ENCODE results near the gene CEP131.

Gene CEP131

DNA sequence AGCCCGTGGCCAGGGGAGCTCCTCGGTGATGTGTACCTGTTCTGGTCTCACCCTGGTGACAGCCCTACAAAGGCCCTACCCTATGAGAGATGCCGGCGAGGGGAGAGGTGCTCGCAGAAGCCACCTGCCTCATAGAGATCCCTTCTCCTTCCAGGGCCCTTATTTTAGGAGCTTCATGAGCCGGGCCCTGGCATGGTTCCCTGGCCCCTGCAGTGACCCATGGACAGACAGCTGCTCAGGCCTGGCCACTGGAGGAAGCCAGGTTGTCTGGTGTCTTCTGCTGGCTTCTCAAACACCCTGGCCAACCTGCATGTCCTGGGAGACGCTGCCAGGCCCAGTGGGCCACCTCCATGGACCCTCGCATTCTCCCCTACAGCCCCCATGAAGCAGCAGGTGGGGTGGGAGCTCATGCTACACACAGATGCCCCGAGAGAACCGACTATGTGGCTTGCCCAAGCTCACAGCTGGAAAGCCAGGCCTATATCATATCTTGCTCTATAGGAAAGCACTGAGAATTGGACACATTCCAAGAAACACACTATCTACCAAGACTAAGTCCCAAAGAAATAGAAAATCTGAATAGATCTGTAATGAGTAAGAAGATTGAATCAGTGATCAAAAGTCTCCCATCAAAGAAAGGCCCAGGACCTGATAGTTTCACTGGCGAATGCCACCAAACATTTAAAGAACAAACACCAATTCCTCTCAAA lies 49.6 kb downstream of the CEP131 start:
- TF ChIP-seq, protein P1, sequence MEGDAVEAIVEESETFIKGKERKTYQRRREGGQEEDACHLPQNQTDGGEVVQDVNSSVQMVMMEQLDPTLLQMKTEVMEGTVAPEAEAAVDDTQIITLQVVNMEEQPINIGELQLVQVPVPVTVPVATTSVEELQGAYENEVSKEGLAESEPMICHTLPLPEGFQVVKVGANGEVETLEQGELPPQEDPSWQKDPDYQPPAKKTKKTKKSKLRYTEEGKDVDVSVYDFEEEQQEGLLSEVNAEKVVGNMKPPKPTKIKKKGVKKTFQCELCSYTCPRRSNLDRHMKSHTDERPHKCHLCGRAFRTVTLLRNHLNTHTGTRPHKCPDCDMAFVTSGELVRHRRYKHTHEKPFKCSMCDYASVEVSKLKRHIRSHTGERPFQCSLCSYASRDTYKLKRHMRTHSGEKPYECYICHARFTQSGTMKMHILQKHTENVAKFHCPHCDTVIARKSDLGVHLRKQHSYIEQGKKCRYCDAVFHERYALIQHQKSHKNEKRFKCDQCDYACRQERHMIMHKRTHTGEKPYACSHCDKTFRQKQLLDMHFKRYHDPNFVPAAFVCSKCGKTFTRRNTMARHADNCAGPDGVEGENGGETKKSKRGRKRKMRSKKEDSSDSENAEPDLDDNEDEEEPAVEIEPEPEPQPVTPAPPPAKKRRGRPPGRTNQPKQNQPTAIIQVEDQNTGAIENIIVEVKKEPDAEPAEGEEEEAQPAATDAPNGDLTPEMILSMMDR (IDR thresholded peaks at IDR 0.05; ENCODE audit: insufficient read depth, missing control alignments), result no peak
- FAIRE-seq (no peak), DNase-seq (ENCODE audit: insufficient read length, low spot score) (no peak)

DNA sequence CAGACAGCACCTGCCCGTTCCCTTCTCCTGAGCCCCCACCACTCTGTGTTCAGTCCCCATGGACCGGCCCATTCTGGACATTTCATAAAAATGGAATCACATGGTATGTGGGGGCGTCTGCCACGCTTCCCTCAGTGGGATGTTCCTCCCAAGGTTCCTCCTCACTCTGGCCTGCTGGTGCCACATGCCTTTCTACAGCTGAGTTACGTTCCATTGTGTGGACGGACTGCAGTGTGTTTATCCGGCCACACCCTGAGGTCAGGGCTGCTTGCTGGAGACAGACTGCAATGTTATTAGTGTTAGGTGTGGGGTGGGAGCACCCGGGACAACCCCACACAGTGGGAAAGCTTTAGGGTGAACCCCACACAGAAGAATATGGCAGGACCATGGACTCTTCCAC lies 50.8 kb downstream of the CEP131 start:
- TF ChIP-seq, protein P1 (IDR thresholded peaks at IDR 0.05; ENCODE audit: insufficient read depth, missing control alignments), result no peak
- DNase-seq (ENCODE audit: insufficient read length, low spot score) (no peak), FAIRE-seq (no peak)

DNA sequence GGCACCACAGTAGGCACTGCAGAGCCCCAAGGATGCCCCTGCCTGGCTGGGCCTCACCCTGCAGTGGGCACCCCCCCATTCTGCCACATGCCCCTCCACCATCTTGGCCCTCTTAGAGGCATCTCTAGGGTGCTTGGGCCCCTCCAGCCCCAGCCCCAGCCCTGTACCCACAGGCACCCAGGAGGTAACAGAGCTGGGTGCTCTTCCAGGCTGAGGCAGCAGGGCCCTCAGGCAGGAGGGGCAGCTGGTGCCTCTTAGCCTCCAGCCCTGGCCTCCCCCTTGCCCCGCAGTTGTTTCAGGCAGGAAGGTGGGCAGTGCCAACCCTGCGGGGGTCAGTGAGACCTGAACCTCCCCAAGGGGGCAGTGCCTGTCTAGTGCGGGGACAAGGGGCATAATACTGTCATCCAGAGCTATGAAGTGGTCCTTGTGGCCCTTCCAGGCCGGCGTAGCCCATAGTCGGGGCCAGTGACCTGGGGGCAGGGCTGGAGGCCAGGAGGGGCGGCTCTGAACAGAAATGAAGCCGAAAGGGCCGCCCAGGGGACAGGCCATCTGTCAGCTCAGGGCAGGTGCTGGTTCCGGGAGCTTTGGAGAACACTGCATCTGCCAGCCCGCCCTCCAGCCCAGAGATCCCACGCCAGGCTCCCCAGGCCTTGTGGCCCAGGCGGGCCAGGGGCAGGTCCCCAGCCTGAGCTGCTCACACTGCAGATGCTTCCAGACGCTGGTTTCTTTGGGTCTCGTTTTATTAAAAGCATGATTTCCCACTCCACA lies 51.9 kb downstream of the CEP131 start:
- TF ChIP-seq, protein P1 (IDR thresholded peaks at IDR 0.05; ENCODE audit: insufficient read depth, missing control alignments), result no peak
- no peak for DNase-seq (ENCODE audit: insufficient read length, low spot score)
- no peak for FAIRE-seq

DNA sequence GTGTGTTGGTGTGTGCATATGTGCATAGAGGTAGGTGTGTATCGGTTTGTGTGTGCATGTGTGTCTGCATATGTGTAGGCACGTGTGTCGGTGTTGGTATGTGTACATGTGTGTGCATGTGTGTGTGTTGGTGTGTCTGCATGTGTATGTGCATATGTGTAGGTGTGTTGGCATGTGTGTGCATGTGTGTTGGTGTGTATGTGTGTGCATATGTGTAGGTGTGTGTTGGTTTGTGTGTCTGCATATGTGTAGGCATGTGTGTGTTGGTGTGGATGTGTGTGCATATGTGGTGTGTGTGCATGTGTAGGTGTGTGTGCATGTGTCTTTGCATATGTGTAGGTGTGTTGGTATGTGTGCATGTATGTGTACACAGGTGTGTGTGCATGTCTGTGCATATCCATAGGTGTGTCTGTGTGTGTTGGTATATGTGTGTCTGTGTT lies 52.9 kb downstream of the CEP131 start:
- FAIRE-seq (no peak), DNase-seq (ENCODE audit: insufficient read length, low spot score) (no peak)
- TF ChIP-seq, protein P1 (IDR thresholded peaks at IDR 0.05; ENCODE audit: insufficient read depth, missing control alignments), result no peak

DNA sequence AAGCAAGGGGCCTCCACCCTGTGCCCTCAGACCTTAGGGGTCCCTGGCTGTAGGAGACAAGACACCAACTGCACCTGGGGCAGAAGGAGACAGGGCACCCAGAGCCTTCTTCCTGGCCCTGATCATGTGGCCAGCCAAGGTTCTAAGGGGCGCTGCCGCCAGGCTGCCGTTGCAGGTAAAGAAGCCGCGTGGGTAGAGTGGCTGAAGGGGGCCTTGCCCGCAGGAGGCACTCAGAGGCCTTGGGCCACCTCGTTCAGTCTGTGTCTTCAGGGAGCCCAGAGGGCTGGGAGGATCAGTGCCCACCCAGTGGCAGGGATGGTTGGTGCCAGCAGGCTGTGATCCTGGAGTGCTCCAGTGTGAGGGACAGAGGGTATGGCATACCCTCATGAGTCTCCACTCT lies 55.1 kb downstream of the CEP131 start:
- FAIRE-seq, result no peak
- no peak for DNase-seq (ENCODE audit: insufficient read length, low spot score)
- TF ChIP-seq, protein P1 (IDR thresholded peaks at IDR 0.05; ENCODE audit: insufficient read depth, missing control alignments), result no peak

DNA sequence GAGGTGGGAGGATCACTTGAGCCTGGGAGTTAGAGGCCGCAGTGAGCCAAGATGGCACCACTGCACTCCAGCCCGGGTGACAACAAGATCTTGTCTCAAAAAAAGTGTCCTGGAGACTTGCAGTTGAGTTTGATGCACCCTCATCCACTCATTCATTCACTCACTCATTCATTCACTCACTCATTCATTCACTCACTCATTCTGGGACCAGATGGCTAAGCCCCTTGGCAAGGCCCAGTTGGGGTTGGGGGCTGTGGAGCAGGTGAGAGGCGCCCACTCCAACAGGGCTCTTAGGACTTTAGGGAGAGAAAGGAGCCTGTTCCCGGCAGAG lies 55.6 kb downstream of the CEP131 start:
- DNase-seq (ENCODE audit: insufficient read length, low spot score) (no peak), FAIRE-seq (no peak)
- TF ChIP-seq, protein P1 (IDR thresholded peaks at IDR 0.05; ENCODE audit: insufficient read depth, missing control alignments), result no peak

DNA sequence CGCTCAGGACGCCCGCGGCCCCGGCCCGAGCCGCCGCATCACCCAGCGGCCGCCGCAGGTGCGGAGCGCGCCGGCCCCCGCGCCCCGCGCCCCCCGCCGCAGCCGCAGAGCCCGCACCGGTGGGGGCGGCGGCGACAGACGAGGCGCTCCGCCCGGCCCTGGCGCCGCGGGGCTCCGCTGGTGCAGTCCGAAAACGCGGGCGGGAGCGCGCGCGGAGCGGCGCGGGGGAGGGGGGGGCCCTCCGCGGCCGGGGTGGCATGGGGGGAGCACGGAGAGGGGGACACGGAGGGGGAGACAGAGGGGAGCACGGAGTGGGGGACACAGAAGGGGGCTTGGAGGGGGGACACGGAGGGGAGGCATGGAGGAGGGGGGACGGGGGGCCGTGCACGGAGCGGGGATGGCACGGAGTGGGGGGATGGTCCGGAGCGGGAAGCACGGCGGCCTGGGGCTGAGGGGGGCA lies 56.7 kb downstream of the CEP131 start, which contains the start of gene AATK:
TSS of gene AATK (minus strand) at position 189 of the 460 bp plus-strand sequence. CDS start 229 bp downstream, outside the sequence.
- FAIRE-seq, result no peak

More for the DNA sequence above, 56.7 kb downstream of the CEP131 start, which contains the start of gene AATK:
- no peak for DNase-seq (ENCODE audit: insufficient read length, low spot score)
- TF ChIP-seq, protein P1 (IDR thresholded peaks at IDR 0.05; ENCODE audit: insufficient read depth, missing control alignments), result no peak
